Stimulated activated CD4-positive, alpha-beta T cell treated with anti-CD3 and anti-CD28 coated beads, Interleukin-4, amount 100 ng/mL, for 4 hours (primary cell): ENCODE results near the gene MGRN1.

ENCODE experiments used
- DNase-seq, 2 experiments: peaks; one replicate each; pipeline ENCODE4 v3.0.0-alpha.2; 2020

Gene MGRN1

GRCh38 chr16:4625560-4626159, 1.0 kb downstream of the MGRN1 start:
- DNase-seq = no peak

GRCh38 chr16:4626396-4626795, 1.8 kb downstream of the MGRN1 start:
- DNase-seq = no peak

GRCh38 chr16:4628283-4628682, 3.7 kb downstream of the MGRN1 start:
- no peak for DNase-seq

GRCh38 chr16:4631444-4631843, 6.8 kb downstream of the MGRN1 start:
- DNase-seq = no peak

- no peak for DNase-seq
Observed at GRCh38 chr16:4633910-4634635, 9.4 kb downstream of the MGRN1 start.

- no peak for DNase-seq
Observed at GRCh38 chr16:4634768-4635167, 10.1 kb downstream of the MGRN1 start.

GRCh38 chr16:4636196-4636595, 11.6 kb downstream of the MGRN1 start:
- no peak for DNase-seq

GRCh38 chr16:4637501-4638166, 13.0 kb downstream of the MGRN1 start:
- no peak for DNase-seq

GRCh38 chr16:4639899-4640509, 15.4 kb downstream of the MGRN1 start:
- DNase-seq = no peak

- no peak for DNase-seq
Observed at GRCh38 chr16:4640572-4641305, 16.1 kb downstream of the MGRN1 start.

GRCh38 chr16:4641306-4641687, 16.7 kb downstream of the MGRN1 start:
- DNase-seq = no peak

- DNase-seq = no peak
Observed at GRCh38 chr16:4641895-4642294, 17.3 kb downstream of the MGRN1 start.

- DNase-seq = no peak
Observed at GRCh38 chr16:4646773-4647643, 22.4 kb downstream of the MGRN1 start.

GRCh38 chr16:4647644-4647980, 23.0 kb downstream of the MGRN1 start:
- DNase-seq = no peak

- no peak for DNase-seq
Observed at GRCh38 chr16:4648917-4649316, 24.3 kb downstream of the MGRN1 start.

GRCh38 chr16:4649744-4650442, 25.3 kb downstream of the MGRN1 start:
- no peak for DNase-seq

- DNase-seq = peak; percentile 64 to 70
Observed at GRCh38 chr16:4650443-4651074, 25.9 kb downstream of the MGRN1 start.

GRCh38 chr16:4651827-4652226, 27.2 kb downstream of the MGRN1 start:
- DNase-seq = no peak

GRCh38 chr16:4652561-4652960, 27.9 kb downstream of the MGRN1 start:
- DNase-seq = no peak

- DNase-seq = no peak
Observed at GRCh38 chr16:4654011-4654963, 29.7 kb downstream of the MGRN1 start.
